Mesothelial cell of epicardium (in vitro differentiated cells): ENCODE data around the gene PER1. TPM values are rescaled to one million over a fixed set of nuclear protein-coding genes. Genes with fewer than 3 reads are reported as not detected.

ENCODE experiments used
- DNase-seq, 2 experiments: peaks; one replicate each; pipeline ENCODE4 v3.0.0; 2021; ENCODE audit warnings: low spot score in 2 of 2; ENCODE audit not compliant: unreplicated experiment in 2 of 2
- H3K27ac Mint-ChIP-seq: 2 replicates; pipeline ENCODE4 v1.8.0; 2021; ENCODE audit warnings: mixed read lengths
- H3K27me3 Mint-ChIP-seq: 2 replicates; pipeline ENCODE4 v1.8.0; 2021; ENCODE audit warnings: low read depth, mixed read lengths
- H3K36me3 Mint-ChIP-seq: 2 replicates; pipeline ENCODE4 v1.8.0; 2021; ENCODE audit warnings: mixed read lengths
- H3K4me1 Mint-ChIP-seq: 2 replicates; pipeline ENCODE4 v1.8.0; 2021; ENCODE audit warnings: mixed read lengths
- H3K4me3 Mint-ChIP-seq: 2 replicates; pipeline ENCODE4 v1.8.0; 2021; ENCODE audit warnings: mild to moderate bottlenecking, moderate library complexity, mixed read lengths
- H3K9me3 Mint-ChIP-seq: 2 replicates; pipeline ENCODE4 v1.8.0; 2021; ENCODE audit warnings: mixed read lengths
- CTCF ChIP-seq: fragments of 200-600 bp; sonication (generic); IDR thresholded peaks from one replicate; pipeline ENCODE4 v1.5.0; 2021; ENCODE audit warnings: antibody characterized with exemption; ENCODE audit not compliant: unreplicated experiment
- total RNA-seq: library from RNA; stranded (reverse); gene quantifications from 3 replicates; pipeline ENCODE4 v1.2.1, GENCODE V29; 2021

Gene PER1
- total RNA-seq, 1 donor from 2014 or later: 70.2 TPM

GRCh38 chr17:8153031-8153451 is 837 bp upstream of the PER1 start:
- DNase-seq: no peak
- TF ChIP-seq CTCF: no peak
- Mint-ChIP-seq H3K4me1 (peaks cover 23% of the 10 kb centered on the region), H3K27me3 (no peaks in the 10 kb centered on the region), H3K36me3 (peaks cover 8% of the 10 kb centered on the region), H3K9me3 (no peaks in the 10 kb centered on the region), H3K27ac (no peak overlapping the region), H3K4me3 (peak overlapping the region; percentile 91)

GRCh38 chr17:8151641-8152111 is 528 bp downstream of the PER1 start:
- H3K27me3 Mint-ChIP-seq: no peaks in the 10 kb centered on the region
- peak in 1 of 2 experiments; percentile 69 for DNase-seq
- peaks cover 23% of the 10 kb centered on the region for H3K4me1 Mint-ChIP-seq
- peak overlapping the region; percentile 91 for H3K4me3 Mint-ChIP-seq
- peaks cover 15% of the 10 kb centered on the region for H3K36me3 Mint-ChIP-seq
- no peaks in the 10 kb centered on the region for H3K9me3 Mint-ChIP-seq
- TF ChIP-seq CTCF: no peak
- H3K27ac Mint-ChIP-seq: no peak overlapping the region

GRCh38 chr17:8151120-8151640 is 1.0 kb downstream of the PER1 start:
- Mint-ChIP-seq H3K4me1 (peaks cover 23% of the 10 kb centered on the region), H3K9me3 (no peaks in the 10 kb centered on the region), H3K36me3 (peaks cover 20% of the 10 kb centered on the region), H3K27ac (no peak overlapping the region), H3K4me3 (peak overlapping the region; percentile 91), H3K27me3 (no peaks in the 10 kb centered on the region)
- no peak for TF ChIP-seq CTCF
- peak; percentile 72 to 81 for DNase-seq

GRCh38 chr17:8150194-8151119 is 1.7 kb downstream of the PER1 start:
- DNase-seq: no peak
- Mint-ChIP-seq H3K27me3 (no peaks in the 10 kb centered on the region), H3K4me3 (peak overlapping the region; percentile 91), H3K36me3 (peaks cover 23% of the 10 kb centered on the region), H3K9me3 (no peaks in the 10 kb centered on the region), H3K4me1 (peaks cover 23% of the 10 kb centered on the region), H3K27ac (no peak overlapping the region)
- no peak for TF ChIP-seq CTCF

- Mint-ChIP-seq H3K9me3 (no peaks in the 10 kb centered on the region), H3K4me1 (peaks cover 23% of the 10 kb centered on the region), H3K36me3 (peaks cover 24% of the 10 kb centered on the region), H3K27me3 (no peaks in the 10 kb centered on the region), H3K27ac (no peak overlapping the region), H3K4me3 (no peak overlapping the region)
- DNase-seq: no peak
- no peak for TF ChIP-seq CTCF
Observed at GRCh38 chr17:8149419-8150193, 2.6 kb downstream of the PER1 start.
